PC-9 (cell line): ENCODE measurements around the gene MB21D2. TPM values are rescaled to one million over a fixed set of nuclear protein-coding genes. Genes with fewer than 3 reads are reported as not detected.
"Not testable (repeated sequence)": the region's sequence is repeated elsewhere in the genome, so short reads cannot be mapped to it uniquely, and the experiment has no call there.

Experiments used
- BruUV-seq: library from RNA; stranded (reverse); fragments of 400-500 nt; replicated peaks from 2 replicates; lab custom pipeline; 2021; lab: Mats Ljungman, UMichigan
- CTCF ChIA-PET: fragments of 300-600 bp; sonication (Branson Sonifier 250); formaldehyde crosslinking; loops from one replicate; lab custom pipeline; 2022; ENCODE audit warnings: antibody characterized with exemption; lab: Charles Lee
- POLR2A ChIA-PET: fragments of 300-600 bp; sonication (Branson Sonifier 250); formaldehyde crosslinking; loops from one replicate; lab custom pipeline; 2022; ENCODE audit warnings: antibody characterized with exemption; ENCODE audit not compliant: unreplicated experiment; lab: Charles Lee
- DNase-seq, 2 experiments: peaks; one replicate each; pipeline versions ENCODE4 v3.0.0 to v3.0.0-alpha.2; 2015 to 2022; ENCODE audit warnings: mixed read lengths in 1 of 2
- H2AFZ ChIP-seq: fragments of 200-600 bp; sonication (generic); 2 replicates; pipeline ENCODE4 v1.8.1; 2017; ENCODE audit warnings: antibody characterized with exemption
- H3F3A ChIP-seq: fragments of 200-600 bp; sonication (generic); 2 replicates; pipeline ENCODE4 v1.8.1; 2017; ENCODE audit warnings: antibody characterized with exemption, mild to moderate bottlenecking, low read depth; ENCODE audit not compliant: insufficient read depth
- H3K27ac ChIP-seq: fragments of 200-600 bp; sonication (generic); 2 replicates; pipeline ENCODE4 v1.6.1; 2016; ENCODE audit warnings: mixed run types
- H3K27me3 ChIP-seq: fragments of 200-600 bp; sonication (generic); 2 replicates; pipeline ENCODE4 v1.6.1; 2016; ENCODE audit warnings: low read depth, mixed run types; ENCODE audit not compliant: insufficient read depth
- H3K36me3 ChIP-seq: fragments of 200-600 bp; sonication (generic); 2 replicates; pipeline ENCODE4 v1.6.1; 2016; ENCODE audit warnings: low read depth, mixed run types
- H3K4me1 ChIP-seq: fragments of 200-600 bp; sonication (generic); replicated peaks from 2 replicates; pipeline ENCODE4 v1.6.1; 2016; ENCODE audit warnings: mixed run types; ENCODE audit not compliant: insufficient read depth
- H3K4me2 ChIP-seq: fragments of 200-600 bp; sonication (generic); 2 replicates; pipeline ENCODE4 v1.6.1; 2017; ENCODE audit warnings: mixed run types
- H3K4me3 ChIP-seq: fragments of 200-600 bp; sonication (generic); 2 replicates; pipeline ENCODE4 v1.6.1; 2016; ENCODE audit warnings: mixed run types
- H3K79me2 ChIP-seq: fragments of 200-600 bp; sonication (generic); 2 replicates; pipeline ENCODE4 v1.6.1; 2017; ENCODE audit warnings: low read depth, mixed run types
- H3K9me2 ChIP-seq: fragments of 200-600 bp; sonication (generic); 2 replicates; pipeline ENCODE4 v1.8.1; 2017; ENCODE audit warnings: mild to moderate bottlenecking; ENCODE audit not compliant: insufficient read depth
- H3K9me3 ChIP-seq: fragments of 200-600 bp; sonication (generic); 2 replicates; pipeline ENCODE4 v1.8.1; 2016; ENCODE audit warnings: low read depth; ENCODE audit not compliant: insufficient read depth
- H4K20me1 ChIP-seq: fragments of 200-600 bp; sonication (generic); 2 replicates; pipeline ENCODE4 v1.8.1; 2017; ENCODE audit not compliant: insufficient read depth
- CTCF ChIP-seq: fragments of 200-600 bp; sonication (generic); conservative IDR thresholded peaks from 2 replicates; pipeline ENCODE4 v1.6.1; 2017; ENCODE audit warnings: mixed run types, antibody characterized with exemption, mild to moderate bottlenecking, moderate library complexity
- EZH2 ChIP-seq: fragments of 200-600 bp; sonication (generic); IDR thresholded peaks from 2 replicates; pipeline ENCODE4 v1.8.0; 2017; ENCODE audit warnings: antibody characterized with exemption, low read depth
- intact Hi-C: fragments of 100-400 bp; cut with micrococcal nuclease; formaldehyde crosslinking; loops from one replicate; pipeline ENCODE4 v1.10.0; 2022; ENCODE audit not compliant: unreplicated experiment
- total RNA-seq: library from RNA; stranded (reverse); gene quantifications from 2 replicates; pipeline ENCODE4 v1.2.3, GENCODE V29; 2021

Gene MB21D2
- total RNA-seq, 1 experiment from 2014 or later = 5.1 TPM

GRCh38 chr3:192851821-192852372 lies 65.8 kb downstream of the MB21D2 start:
- Histone ChIP-seq H3K4me2 (peak overlapping the region; percentile 50), H3K9me3 (no peaks in the 10 kb centered on the region), H4K20me1 (peaks cover 58% of the 10 kb centered on the region), H3K27ac (peak overlapping the region; percentile 17), H3K4me1 (peaks cover 27% of the 10 kb centered on the region), H3K27me3 (no peaks in the 10 kb centered on the region), H3K79me2 (peaks cover 15% of the 10 kb centered on the region), H3K36me3 (no peaks in the 10 kb centered on the region), H3F3A (peaks cover 25% of the 10 kb centered on the region), H2AFZ (no peak overlapping the region), H3K4me3 (no peak overlapping the region), H3K9me2 (no peaks in the 10 kb centered on the region)
- TF ChIP-seq CTCF (no peak), EZH2 (no peak)
- intact Hi-C loops = loop anchor here (1.0 to 2.0 kb wide), 6 partner anchors 27 to 189 kb away; no protein-coding TSS in a partner anchor
- POLR2A ChIA-PET = interaction anchor here (0.5 to 0.6 kb wide), 5 partner anchors 28 to 1106 kb away, joined by 3 to 4 read pairs (median 4); no protein-coding TSS in a partner anchor
- peak; percentile 99 to 100 for DNase-seq
- CTCF ChIA-PET = interaction anchor here (0.6 kb wide), 1 partner anchor 64 kb away, joined by 3 read pairs; no protein-coding TSS in a partner anchor
- no TSS peak for BruUV-seq

GRCh38 chr3:192850451-192850981 lies 67.1 kb downstream of the MB21D2 start:
- POLR2A ChIA-PET = no interaction called here
- BruUV-seq = no TSS peak
- Histone ChIP-seq H3K4me2 (no peak overlapping the region), H3F3A (peaks cover 25% of the 10 kb centered on the region), H3K4me1 (peaks cover 27% of the 10 kb centered on the region), H3K79me2 (peaks cover 15% of the 10 kb centered on the region), H3K4me3 (no peak overlapping the region), H3K36me3 (no peaks in the 10 kb centered on the region), H3K27ac (no peak overlapping the region), H3K9me3 (no peaks in the 10 kb centered on the region), H2AFZ (no peak overlapping the region), H3K9me2 (no peaks in the 10 kb centered on the region), H3K27me3 (no peaks in the 10 kb centered on the region), H4K20me1 (peaks cover 71% of the 10 kb centered on the region)
- TF ChIP-seq CTCF = no peak
- TF ChIP-seq EZH2 = no peak
- DNase-seq = peak; percentile 24 to 46
- CTCF ChIA-PET = interaction anchor here (1.0 kb wide), 1 partner anchor 29 kb away, joined by 3 read pairs; no protein-coding TSS in a partner anchor
- intact Hi-C loops = no loop called here

GRCh38 chr3:192849821-192850220 lies 67.8 kb downstream of the MB21D2 start:
- H2AFZ ChIP-seq, DNase-seq, intact Hi-C loops, H3K27ac ChIP-seq, H3K27me3 ChIP-seq, CTCF ChIA-PET, H3K36me3 ChIP-seq, POLR2A ChIA-PET, H3K4me2 ChIP-seq, BruUV-seq, H3K9me2 ChIP-seq, H3K9me3 ChIP-seq, H3K4me3 ChIP-seq: not testable (repeated sequence)
- peaks cover 76% of the 10 kb centered on the region for H4K20me1 ChIP-seq
- H3K79me2 ChIP-seq = peaks cover 15% of the 10 kb centered on the region
- H3K4me1 ChIP-seq = peaks cover 27% of the 10 kb centered on the region
- H3F3A ChIP-seq = peaks cover 25% of the 10 kb centered on the region
